K562 (cell line): ENCODE results near the gene EYA4. TPM values are rescaled to one million over a fixed set of nuclear protein-coding genes. Genes with fewer than 3 reads are reported as not detected.

Experiments used
- ATAC-seq: fragments of 200-7000 bp; cut with Tn5 transposase; 3 replicates; pipeline ENCODE4 v1.9.1; 2020; ENCODE audit warnings: moderate library complexity
- BruUV-seq: library from RNA; stranded (reverse); fragments of 400-500 nt; replicated peaks from 2 replicates; lab custom pipeline; 2021; lab: Mats Ljungman, UMichigan
- CTCF ChIA-PET: fragments of 300-600 bp; formaldehyde crosslinking; extraction: SDS; loops from one replicate; lab custom pipeline; 2021; ENCODE audit warnings: low intra/inter-chr PET ratio; lab: Yijun Ruan, JAX
- POLR2A ChIA-PET: fragments of 300-600, 350-650 bp; sonication (Branson Sonifier 250); formaldehyde crosslinking; extraction: SDS; loops from one replicate; lab custom pipeline; 2021; ENCODE audit warnings: antibody characterized with exemption, inconsistent platforms; lab: Yijun Ruan, JAX
- DNase-seq, 4 experiments: peaks; one replicate each; pipeline versions ENCODE4 v3.0.0 to v3.0.0-alpha.2; 2011 to 2018; ENCODE audit warnings: low spot score in 3 of 4, mixed read lengths in 3 of 4; ENCODE audit errors: extremely low read depth in 1 of 4
- FAIRE-seq: peaks from 2 replicates; lab custom pipeline; 2011; peaks lifted over from hg19 to GRCh38; lab: Jason Lieb, UNC
- H2AFZ ChIP-seq: 2 replicates; pipeline ENCODE4 v1.6.0; 2011; ENCODE audit warnings: low read depth, low read length, control low read depth, inconsistent platforms
- H3K27ac ChIP-seq: fragments of 200-600 bp; 3 replicates; pipeline ENCODE4 v1.8.0; 2011; ENCODE audit warnings: low read depth, mild to moderate bottlenecking, control low read depth, inconsistent platforms, low read length, moderate library complexity, mixed read lengths; ENCODE audit errors: extremely low read depth
- H3K27me3 ChIP-seq, 2 experiments: fragments of 300-600 bp in 1 of 2; 2 replicates in 1 of 2; 3 replicates in 1 of 2; pipeline versions ENCODE4 v1.6.0 to v1.8.0; 2011; ENCODE audit warnings: inconsistent platforms in 2 of 2, low read length in 2 of 2, mild to moderate bottlenecking in 1 of 2, mixed read lengths in 1 of 2, moderate library complexity in 1 of 2; ENCODE audit not compliant: control insufficient read depth in 2 of 2, insufficient read depth in 2 of 2
- H3K36me3 ChIP-seq: fragments of 300-600 bp; 3 replicates; pipeline ENCODE4 v1.8.0; 2011; ENCODE audit warnings: mild to moderate bottlenecking, low read length, inconsistent platforms; ENCODE audit not compliant: control insufficient read depth, insufficient read depth
- H3K4me1 ChIP-seq, 2 experiments: fragments of 200-600 bp in 1 of 2; replicated peaks in 1 of 2; 2 replicates in 1 of 2; 3 replicates in 1 of 2; pipeline versions ENCODE4 v1.5.1 to v1.8.0; 2011; ENCODE audit warnings: inconsistent platforms in 2 of 2, low read length in 2 of 2, mild to moderate bottlenecking in 1 of 2, mixed read lengths in 1 of 2, moderate library complexity in 1 of 2; ENCODE audit not compliant: control insufficient read depth in 2 of 2, insufficient read depth in 2 of 2
- H3K4me2 ChIP-seq: 2 replicates; pipeline ENCODE4 v1.6.1; 2011; ENCODE audit warnings: low read length, control low read depth, inconsistent platforms, mixed read lengths; ENCODE audit not compliant: insufficient read depth
- H3K4me3 ChIP-seq: fragments of 200-600 bp; sonication (generic), shearing (Covaris generic); 2 replicates; pipeline ENCODE4 v1.5.1; 2016; ENCODE audit warnings: control low read depth, inconsistent platforms
- H3K79me2 ChIP-seq: fragments of 200-600 bp; 3 replicates; pipeline ENCODE4 v1.8.0; 2011; ENCODE audit warnings: low read length, inconsistent platforms; ENCODE audit not compliant: control insufficient read depth, insufficient read depth
- H3K9ac ChIP-seq, 2 experiments: 2 replicates each; pipeline versions ENCODE4 v1.6.0 to v1.6.1; 2011; ENCODE audit warnings: low read depth in 2 of 2, low read length in 2 of 2, control low read depth in 1 of 2, inconsistent platforms in 1 of 2, mild to moderate bottlenecking in 1 of 2, mixed read lengths in 1 of 2; ENCODE audit not compliant: insufficient read depth in 1 of 2
- H3K9me1 ChIP-seq: one replicate; pipeline ENCODE4 v1.6.0; 2011; ENCODE audit warnings: inconsistent platforms, mild to moderate bottlenecking, low read length, moderate library complexity; ENCODE audit not compliant: control insufficient read depth, insufficient read depth
- H3K9me3 ChIP-seq: replicated peaks from 2 replicates; pipeline ENCODE4 v1.5.1; 2011; ENCODE audit warnings: low read depth, low read length, inconsistent platforms; ENCODE audit not compliant: control insufficient read depth, insufficient read depth
- H4K20me1 ChIP-seq: replicated peaks from 2 replicates; pipeline ENCODE4 v1.6.1; 2011; ENCODE audit warnings: low read length, inconsistent platforms, mixed read lengths; ENCODE audit not compliant: control insufficient read depth, insufficient read depth
- BHLHE40 ChIP-seq: IDR thresholded peaks from 2 replicates; pipeline ENCODE4 v1.6.1; 2011; ENCODE audit warnings: low read length, improper control_type of control experiment
- GTF2A2 ChIP-seq: IDR thresholded peaks from 2 replicates; pipeline ENCODE4 v1.6.1; 2016; ENCODE audit warnings: mild to moderate bottlenecking, missing genetic modification characterization, missing compliant biosample characterization
- JUN ChIP-seq, 2 experiments: sonication (generic) in 1 of 2; formaldehyde crosslinking in 1 of 2; IDR thresholded peaks; 2 replicates each; pipeline versions ENCODE4 v1.6.1 to v1.8.0; 2012 to 2022; ENCODE audit warnings: borderline replicate concordance in 2 of 2, mild to moderate bottlenecking in 2 of 2, improper control_type of control experiment in 1 of 2, low read depth in 1 of 2, low read length in 1 of 2, missing genetic modification reagents in 1 of 2
- KDM5B ChIP-seq: fragments of 200-600 bp; sonication (generic); IDR thresholded peaks from 2 replicates; pipeline ENCODE4 v1.6.1; 2012; ENCODE audit warnings: low read depth, mild to moderate bottlenecking, moderate library complexity, low read length, control low read depth, inconsistent platforms; ENCODE audit not compliant: insufficient replicate concordance
- NFATC3 ChIP-seq: fragments of 450-650 bp; IDR thresholded peaks from 2 replicates; pipeline ENCODE4 v1.6.1; 2017; ENCODE audit warnings: mild to moderate bottlenecking
- PHB ChIP-seq: fragments of 250-450 bp; sonication (Bioruptor Pico); IDR thresholded peaks from 2 replicates; pipeline ENCODE4 v1.5.0; 2021
- POLR2AphosphoS2 ChIP-seq: IDR thresholded peaks from 2 replicates; pipeline ENCODE4 v1.6.1; 2012; ENCODE audit warnings: low read length, improper control_type of control experiment
- POLR3A ChIP-seq: IDR thresholded peaks from 2 replicates; pipeline ENCODE4 v1.6.1; 2011; ENCODE audit warnings: borderline replicate concordance, mild to moderate bottlenecking, moderate library complexity; ENCODE audit not compliant: insufficient read length, insufficient read depth; ENCODE audit errors: extremely low read depth
- PRPF4 ChIP-seq: fragments of 200-400 bp; formaldehyde crosslinking; IDR thresholded peaks from one replicate; pipeline ENCODE4 v1.6.1; 2017; ENCODE audit warnings: low read length, low read depth, mild to moderate bottlenecking; ENCODE audit not compliant: insufficient read depth, poor library complexity, severe bottlenecking
- SREBF1 ChIP-seq: fragments of 150-350 bp; IDR thresholded peaks from 2 replicates; pipeline ENCODE4 v1.6.1; 2014; ENCODE audit warnings: antibody characterized with exemption, low read depth, low read length, borderline replicate concordance
- WGBS: fragments of 100-300 bp; shearing (Covaris generic); methylation state at CpG from one replicate; pipeline ENCODE4 v1.1.6; 2016; ENCODE audit warnings: low coverage, mixed read lengths; ENCODE audit not compliant: insufficient coverage; ENCODE audit errors: missing lambda C conversion rate; 5-methylcytosine and 5-hydroxymethylcytosine counted together
- in situ Hi-C: fragments of 300-500 bp; cut with MboI; formaldehyde crosslinking; loops from 4 replicates; pipeline ENCODE4 v1.15.0; 2018; ENCODE audit warnings: inconsistent platforms, mixed read lengths
- intact Hi-C: fragments of 100-400 bp; cut with micrococcal nuclease; formaldehyde crosslinking; loops from 2 replicates; pipeline ENCODE4 v1.14.2; 2022
- polyA plus RNA-seq, 8 experiments: library from polyadenylated mRNA; depleted of rRNA in 4 of 8; stranded (reverse) in 5 of 8; unstranded in 3 of 8; fragments of >200 nt; fragmentation: Nextera tagmentation in 2 of 8; fragmentation: Illumina TruSeq in 1 of 8; extraction: Ambion mirVana in 2 of 8; extraction: Trizol in 1 of 8; gene quantifications; 2 replicates each; pipeline versions ENCODE4 v1.2.1 to v1.2.3, GENCODE V29; 2011 to 2014; ENCODE audit warnings: inconsistent platforms in 1 of 8, missing spikeins in 1 of 8
- total RNA-seq, 7 experiments: library from RNA; depleted of rRNA in 6 of 7; stranded (reverse); fragments of >200 nt in 6 of 7; fragmentation: Illumina TruSeq in 2 of 7; extraction: Trizol in 2 of 7; gene quantifications; 2 replicates each; pipeline versions ENCODE4 v1.2.1 to v1.2.3, GENCODE V29; 2011 to 2021; ENCODE audit warnings: low replicate concordance in 1 of 7
- TF ChIP-seq, protein P1 (sequence below): sonication (generic); formaldehyde crosslinking; IDR thresholded peaks from 2 replicates; pipeline ENCODE4 v1.8.1; 2023; ENCODE audit warnings: mild to moderate bottlenecking, missing genetic modification reagents
- TF ChIP-seq, protein P2 (sequence below), 2 experiments: fragments of 450-650 bp in 1 of 2; sonication (generic) in 1 of 2; formaldehyde crosslinking; conservative IDR thresholded peaks; 2 replicates each; pipeline versions ENCODE4 v1.4.0 to v1.8.1; 2020 to 2022; ENCODE audit warnings: mild to moderate bottlenecking in 1 of 2, missing genetic modification reagents in 1 of 2
- TF ChIP-seq, protein P3 (sequence below): fragments of 250-450 bp; sonication (Bioruptor Pico); IDR thresholded peaks from 2 replicates; pipeline ENCODE4 v1.4.0; 2020

The EYA4 gene
- total and polyA plus RNA-seq, 9 of the 15 experiments (the other 6 are each of a cell fraction or from before 2014, with no cell fraction given), result 0.03 to 0.04 TPM; not detected in 7

DNA sequence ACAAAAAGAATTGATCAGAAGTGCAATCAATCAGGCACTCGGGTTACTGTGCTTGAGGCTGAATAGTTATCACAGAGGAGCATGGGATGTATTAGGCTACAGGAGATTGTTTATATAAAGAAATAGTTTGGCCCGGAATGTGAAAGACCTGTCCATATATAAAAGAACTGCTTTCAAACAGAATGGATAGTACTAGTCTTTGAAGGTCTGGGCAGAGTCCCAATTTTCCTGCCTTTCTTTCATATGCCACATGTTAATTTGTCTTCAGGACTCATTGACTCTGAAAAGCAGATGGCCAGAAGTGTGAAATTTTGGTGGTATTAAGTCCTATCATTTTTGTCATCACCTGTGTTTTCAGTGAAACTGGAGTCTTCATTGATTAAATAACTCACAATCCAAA, 314.5 kb downstream of the EYA4 start (continued):
- TF ChIP-seq PRPF4 (no peak), POLR2AphosphoS2 (no peak)

DNA sequence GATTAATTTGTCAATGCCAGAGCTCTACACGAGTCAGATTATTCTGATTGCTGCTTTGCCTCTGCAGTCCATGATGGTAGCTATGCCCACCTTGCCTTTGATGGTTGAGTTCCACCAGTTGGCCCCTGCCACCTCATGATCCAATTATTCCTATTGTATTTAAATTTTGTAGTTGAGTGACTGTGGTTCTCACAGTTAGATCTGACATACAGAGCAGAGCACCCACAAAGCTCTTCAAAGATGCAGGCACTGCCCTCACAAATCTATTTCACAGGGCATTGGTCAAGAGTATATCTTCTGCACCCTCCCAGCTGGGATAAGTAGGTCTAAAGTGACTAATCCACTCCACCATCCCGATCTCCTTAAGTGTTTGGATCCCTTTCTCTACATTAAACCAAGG, 318.8 kb downstream of the EYA4 start:
- BruUV-seq, result no TSS peak
- no peak overlapping the region for H2AFZ ChIP-seq
- no peak overlapping the region for H3K4me2 ChIP-seq
- ChIA-PET POLR2A (no interaction called here), CTCF (no interaction called here)
- no peak overlapping the region for H3K27ac ChIP-seq
- H3K4me3 ChIP-seq, result no peak overlapping the region
- H3K79me2 ChIP-seq, result no peaks in the 10 kb centered on the region
- H3K36me3 ChIP-seq, result no peaks in the 10 kb centered on the region
- DNase-seq (no peak), FAIRE-seq (no peak), ATAC-seq (no peak)
- H3K9me3 ChIP-seq, result no peaks in the 10 kb centered on the region
- 0% methylated on average over 2 of the region's 2 CpGs for WGBS
- intact Hi-C loops (loop anchor here (10.0 kb wide), 3 partner anchors 145 to 1635 kb away; no protein-coding TSS in a partner anchor), in situ Hi-C loops (loop anchor here (10.0 to 25.0 kb wide), 3 partner anchors 265 to 1648 kb away; no protein-coding TSS in a partner anchor)
- no peaks in the 10 kb centered on the region for H3K27me3 ChIP-seq
- no peak overlapping the region for H3K9ac ChIP-seq
- H3K9me1 ChIP-seq, result no peaks in the 10 kb centered on the region
- H3K4me1 ChIP-seq, result no peaks in the 10 kb centered on the region
- H4K20me1 ChIP-seq, result no peaks in the 10 kb centered on the region
- TF ChIP-seq BHLHE40, result no peak
- TF ChIP-seq, protein P1, sequence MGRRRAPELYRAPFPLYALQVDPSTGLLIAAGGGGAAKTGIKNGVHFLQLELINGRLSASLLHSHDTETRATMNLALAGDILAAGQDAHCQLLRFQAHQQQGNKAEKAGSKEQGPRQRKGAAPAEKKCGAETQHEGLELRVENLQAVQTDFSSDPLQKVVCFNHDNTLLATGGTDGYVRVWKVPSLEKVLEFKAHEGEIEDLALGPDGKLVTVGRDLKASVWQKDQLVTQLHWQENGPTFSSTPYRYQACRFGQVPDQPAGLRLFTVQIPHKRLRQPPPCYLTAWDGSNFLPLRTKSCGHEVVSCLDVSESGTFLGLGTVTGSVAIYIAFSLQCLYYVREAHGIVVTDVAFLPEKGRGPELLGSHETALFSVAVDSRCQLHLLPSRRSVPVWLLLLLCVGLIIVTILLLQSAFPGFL (CRISPR knock-in tag), result no peak
- no peak for TF ChIP-seq KDM5B
- no peak for TF ChIP-seq POLR3A
- TF ChIP-seq NFATC3, result no peak
- TF ChIP-seq PHB (CRISPR knock-in tag), result no peak
- no peak for TF ChIP-seq JUN (IDR thresholded peaks at IDR 0.05; ENCODE audit: borderline replicate concordance, low read depth, low read length)
- no peak for TF ChIP-seq JUN (CRISPR knock-in tag; IDR thresholded peaks at IDR 0.05; ENCODE audit: borderline replicate concordance)
- no peak for TF ChIP-seq GTF2A2 (tag)
- TF ChIP-seq, protein P2, sequence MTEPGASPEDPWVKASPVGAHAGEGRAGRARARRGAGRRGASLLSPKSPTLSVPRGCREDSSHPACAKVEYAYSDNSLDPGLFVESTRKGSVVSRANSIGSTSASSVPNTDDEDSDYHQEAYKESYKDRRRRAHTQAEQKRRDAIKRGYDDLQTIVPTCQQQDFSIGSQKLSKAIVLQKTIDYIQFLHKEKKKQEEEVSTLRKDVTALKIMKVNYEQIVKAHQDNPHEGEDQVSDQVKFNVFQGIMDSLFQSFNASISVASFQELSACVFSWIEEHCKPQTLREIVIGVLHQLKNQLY (CRISPR knock-in tag; conservative IDR thresholded peaks at IDR 0.05), result no peak
- TF ChIP-seq SREBF1, result no peak
- TF ChIP-seq, protein P3, sequence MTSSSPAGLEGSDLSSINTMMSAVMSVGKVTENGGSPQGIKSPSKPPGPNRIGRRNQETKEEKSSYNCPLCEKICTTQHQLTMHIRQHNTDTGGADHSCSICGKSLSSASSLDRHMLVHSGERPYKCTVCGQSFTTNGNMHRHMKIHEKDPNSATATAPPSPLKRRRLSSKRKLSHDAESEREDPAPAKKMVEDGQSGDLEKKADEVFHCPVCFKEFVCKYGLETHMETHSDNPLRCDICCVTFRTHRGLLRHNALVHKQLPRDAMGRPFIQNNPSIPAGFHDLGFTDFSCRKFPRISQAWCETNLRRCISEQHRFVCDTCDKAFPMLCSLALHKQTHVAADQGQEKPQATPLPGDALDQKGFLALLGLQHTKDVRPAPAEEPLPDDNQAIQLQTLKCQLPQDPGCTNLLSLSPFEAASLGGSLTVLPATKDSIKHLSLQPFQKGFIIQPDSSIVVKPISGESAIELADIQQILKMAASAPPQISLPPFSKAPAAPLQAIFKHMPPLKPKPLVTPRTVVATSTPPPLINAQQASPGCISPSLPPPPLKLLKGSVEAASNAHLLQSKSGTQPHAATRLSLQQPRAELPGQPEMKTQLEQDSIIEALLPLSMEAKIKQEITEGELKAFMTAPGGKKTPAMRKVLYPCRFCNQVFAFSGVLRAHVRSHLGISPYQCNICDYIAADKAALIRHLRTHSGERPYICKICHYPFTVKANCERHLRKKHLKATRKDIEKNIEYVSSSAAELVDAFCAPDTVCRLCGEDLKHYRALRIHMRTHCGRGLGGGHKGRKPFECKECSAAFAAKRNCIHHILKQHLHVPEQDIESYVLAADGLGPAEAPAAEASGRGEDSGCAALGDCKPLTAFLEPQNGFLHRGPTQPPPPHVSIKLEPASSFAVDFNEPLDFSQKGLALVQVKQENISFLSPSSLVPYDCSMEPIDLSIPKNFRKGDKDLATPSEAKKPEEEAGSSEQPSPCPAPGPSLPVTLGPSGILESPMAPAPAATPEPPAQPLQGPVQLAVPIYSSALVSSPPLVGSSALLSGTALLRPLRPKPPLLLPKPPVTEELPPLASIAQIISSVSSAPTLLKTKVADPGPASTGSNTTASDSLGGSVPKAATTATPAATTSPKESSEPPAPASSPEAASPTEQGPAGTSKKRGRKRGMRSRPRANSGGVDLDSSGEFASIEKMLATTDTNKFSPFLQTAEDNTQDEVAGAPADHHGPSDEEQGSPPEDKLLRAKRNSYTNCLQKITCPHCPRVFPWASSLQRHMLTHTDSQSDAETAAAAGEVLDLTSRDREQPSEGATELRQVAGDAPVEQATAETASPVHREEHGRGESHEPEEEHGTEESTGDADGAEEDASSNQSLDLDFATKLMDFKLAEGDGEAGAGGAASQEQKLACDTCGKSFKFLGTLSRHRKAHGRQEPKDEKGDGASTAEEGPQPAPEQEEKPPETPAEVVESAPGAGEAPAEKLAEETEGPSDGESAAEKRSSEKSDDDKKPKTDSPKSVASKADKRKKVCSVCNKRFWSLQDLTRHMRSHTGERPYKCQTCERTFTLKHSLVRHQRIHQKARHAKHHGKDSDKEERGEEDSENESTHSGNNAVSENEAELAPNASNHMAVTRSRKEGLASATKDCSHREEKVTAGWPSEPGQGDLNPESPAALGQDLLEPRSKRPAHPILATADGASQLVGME (CRISPR knock-in tag), result no peak
